ENCODE measurements around the gene TPST1. TPM values are rescaled to one million over a fixed set of nuclear protein-coding genes. Genes with fewer than 3 reads are reported as not detected.

Gene TPST1
- total RNA-seq, 1 experiment from 2014 or later: 14.9 TPM

DNA sequence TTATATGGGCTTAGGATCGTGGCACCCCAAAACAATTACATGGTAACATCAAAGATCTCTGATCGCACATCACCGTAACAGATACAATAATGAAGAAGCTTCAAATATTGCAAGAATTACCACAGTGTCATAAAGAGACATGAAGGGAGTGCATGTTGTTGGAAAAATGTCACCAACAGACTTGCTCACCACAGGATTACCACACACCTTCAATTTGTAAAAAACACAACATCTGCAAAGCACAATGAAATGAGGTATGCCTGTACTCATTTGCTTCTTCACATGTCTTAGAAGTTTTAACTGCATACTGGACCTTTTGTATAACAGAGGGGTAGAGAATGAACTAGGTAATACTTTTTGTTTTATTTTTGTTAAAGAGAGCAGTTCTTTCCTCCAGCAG lies 96.6 kb downstream of the TPST1 start:
- H3K36me3 ChIP-seq (ENCODE audit: low read depth): 0 out of 2 replicates have a peak, but pooled peaks cover 4% of the 10 kb centered on the region
- TF ChIP-seq EZH2 (IDR thresholded peaks at IDR 0.05; ENCODE audit: low read depth): no peak
- TF ChIP-seq, protein P1, sequence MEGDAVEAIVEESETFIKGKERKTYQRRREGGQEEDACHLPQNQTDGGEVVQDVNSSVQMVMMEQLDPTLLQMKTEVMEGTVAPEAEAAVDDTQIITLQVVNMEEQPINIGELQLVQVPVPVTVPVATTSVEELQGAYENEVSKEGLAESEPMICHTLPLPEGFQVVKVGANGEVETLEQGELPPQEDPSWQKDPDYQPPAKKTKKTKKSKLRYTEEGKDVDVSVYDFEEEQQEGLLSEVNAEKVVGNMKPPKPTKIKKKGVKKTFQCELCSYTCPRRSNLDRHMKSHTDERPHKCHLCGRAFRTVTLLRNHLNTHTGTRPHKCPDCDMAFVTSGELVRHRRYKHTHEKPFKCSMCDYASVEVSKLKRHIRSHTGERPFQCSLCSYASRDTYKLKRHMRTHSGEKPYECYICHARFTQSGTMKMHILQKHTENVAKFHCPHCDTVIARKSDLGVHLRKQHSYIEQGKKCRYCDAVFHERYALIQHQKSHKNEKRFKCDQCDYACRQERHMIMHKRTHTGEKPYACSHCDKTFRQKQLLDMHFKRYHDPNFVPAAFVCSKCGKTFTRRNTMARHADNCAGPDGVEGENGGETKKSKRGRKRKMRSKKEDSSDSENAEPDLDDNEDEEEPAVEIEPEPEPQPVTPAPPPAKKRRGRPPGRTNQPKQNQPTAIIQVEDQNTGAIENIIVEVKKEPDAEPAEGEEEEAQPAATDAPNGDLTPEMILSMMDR (conservative IDR thresholded peaks at IDR 0.05): no peak
- no peak overlapping the region for H3K4me3 ChIP-seq
- H2AFZ ChIP-seq: no peak overlapping the region
- H3K4me2 ChIP-seq: no peak overlapping the region
- H3K9me2 ChIP-seq (ENCODE audit: insufficient read depth): no peaks in the 10 kb centered on the region
- H3K9me3 ChIP-seq (ENCODE audit: insufficient read depth, low read depth): peaks cover 14% of the 10 kb centered on the region; the same call in 1 of the 2 replicates
- no peaks in the 10 kb centered on the region for H4K20me1 ChIP-seq (ENCODE audit: insufficient read depth)
- intact Hi-C loops (cut with micrococcal nuclease; ENCODE audit: unreplicated experiment): no loop called here
- BruUV-seq (replicated peaks): no TSS peak
- ChIA-PET POLR2A (ENCODE audit: unreplicated experiment) (no interaction called here), CTCF (no interaction called here)
- H3K4me1 ChIP-seq (replicated peaks; ENCODE audit: insufficient read depth): peaks cover 17% of the 10 kb centered on the region
- H3F3A ChIP-seq (ENCODE audit: insufficient read depth, low read depth): peaks cover 8% of the 10 kb centered on the region; the same call in 1 of the 2 replicates
- H3K79me2 ChIP-seq (ENCODE audit: low read depth): no peaks in the 10 kb centered on the region
- no peaks in the 10 kb centered on the region for H3K27me3 ChIP-seq (ENCODE audit: insufficient read depth, low read depth)
- no peak for DNase-seq
- H3K27ac ChIP-seq: no peak overlapping the region

- ChIA-PET POLR2A (ENCODE audit: unreplicated experiment) (no interaction called here), CTCF (interaction anchor here (0.6 kb wide), 1 partner anchor 259 kb away, joined by 6 read pairs; no protein-coding TSS in a partner anchor)
- Histone ChIP-seq H3K4me1 (replicated peaks; ENCODE audit: insufficient read depth) (peaks cover 24% of the 10 kb centered on the region), H3K9me3 (ENCODE audit: insufficient read depth, low read depth) (peaks cover 8% of the 10 kb centered on the region; the same call in 1 of the 2 replicates), H3K79me2 (ENCODE audit: low read depth) (no peaks in the 10 kb centered on the region), H3K4me3 (no peak overlapping the region), H3K36me3 (ENCODE audit: low read depth) (no peaks in the 10 kb centered on the region), H4K20me1 (ENCODE audit: insufficient read depth) (no peaks in the 10 kb centered on the region), H3F3A (ENCODE audit: insufficient read depth, low read depth) (peaks cover 13% of the 10 kb centered on the region; the same call in 1 of the 2 replicates), H3K27ac (no peak overlapping the region), H3K27me3 (ENCODE audit: insufficient read depth, low read depth) (no peaks in the 10 kb centered on the region), H3K9me2 (ENCODE audit: insufficient read depth) (no peaks in the 10 kb centered on the region), H3K4me2 (no peak overlapping the region), H2AFZ (no peak overlapping the region)
- BruUV-seq (replicated peaks): no TSS peak
- DNase-seq: no peak
- intact Hi-C loops (cut with micrococcal nuclease; ENCODE audit: unreplicated experiment): no loop called here
- TF ChIP-seq EZH2 (IDR thresholded peaks at IDR 0.05; ENCODE audit: low read depth): no peak
- TF ChIP-seq, protein P1 (conservative IDR thresholded peaks at IDR 0.05): no peak
These were observed 98.5 kb downstream of the TPST1 start for GRCh38 chr7:66303454-66304155.

DNA sequence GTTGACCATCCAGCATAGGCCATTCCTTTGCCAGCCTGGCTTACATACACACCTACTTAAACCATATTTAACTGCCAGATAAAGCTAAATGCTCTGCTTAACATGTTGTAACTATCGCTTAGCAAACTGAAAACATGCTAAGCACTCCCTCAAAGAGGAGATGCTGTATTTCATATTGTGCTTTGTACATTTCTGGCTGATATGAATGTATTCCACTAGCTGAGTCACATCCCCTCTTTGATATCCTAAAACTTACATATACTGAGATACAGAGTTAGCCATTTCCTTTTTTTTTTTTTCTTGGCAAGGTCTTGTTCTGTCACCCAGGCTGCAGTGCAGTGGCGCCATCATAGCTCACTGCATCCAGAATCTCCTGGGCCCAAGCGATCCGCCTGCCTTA lies 99.4 kb downstream of the TPST1 start:
- ChIA-PET CTCF (interaction anchor here (0.6 kb wide), 1 partner anchor 318 kb away, joined by 4 read pairs; no protein-coding TSS in a partner anchor), POLR2A (ENCODE audit: unreplicated experiment) (no interaction called here)
- Histone ChIP-seq H2AFZ (no peak overlapping the region), H3K9me3 (ENCODE audit: insufficient read depth, low read depth) (0 out of 2 replicates have a peak, but pooled peaks cover 2% of the 10 kb centered on the region), H3F3A (ENCODE audit: insufficient read depth, low read depth) (peaks cover 13% of the 10 kb centered on the region; the same call in 1 of the 2 replicates), H3K4me2 (no peak overlapping the region), H3K36me3 (ENCODE audit: low read depth) (no peaks in the 10 kb centered on the region), H3K79me2 (ENCODE audit: low read depth) (no peaks in the 10 kb centered on the region), H3K9me2 (ENCODE audit: insufficient read depth) (no peaks in the 10 kb centered on the region), H3K27ac (no peak overlapping the region), H3K4me3 (no peak overlapping the region), H3K27me3 (ENCODE audit: insufficient read depth, low read depth) (no peaks in the 10 kb centered on the region), H3K4me1 (replicated peaks; ENCODE audit: insufficient read depth) (peaks cover 24% of the 10 kb centered on the region), H4K20me1 (ENCODE audit: insufficient read depth) (no peaks in the 10 kb centered on the region)
- no peak for TF ChIP-seq EZH2 (IDR thresholded peaks at IDR 0.05; ENCODE audit: low read depth)
- TF ChIP-seq, protein P1 (conservative IDR thresholded peaks at IDR 0.05): no peak
- intact Hi-C loops (cut with micrococcal nuclease; ENCODE audit: unreplicated experiment): no loop called here
- BruUV-seq (replicated peaks): no TSS peak
- DNase-seq: no peak

Data from PC-9 (cell line).